ENCODE measurements around the gene TTLL1.
"Not testable (repeated sequence)": the region's sequence is repeated elsewhere in the genome, so short reads cannot be mapped to it uniquely, and the experiment has no call there.

Gene TTLL1

DNA sequence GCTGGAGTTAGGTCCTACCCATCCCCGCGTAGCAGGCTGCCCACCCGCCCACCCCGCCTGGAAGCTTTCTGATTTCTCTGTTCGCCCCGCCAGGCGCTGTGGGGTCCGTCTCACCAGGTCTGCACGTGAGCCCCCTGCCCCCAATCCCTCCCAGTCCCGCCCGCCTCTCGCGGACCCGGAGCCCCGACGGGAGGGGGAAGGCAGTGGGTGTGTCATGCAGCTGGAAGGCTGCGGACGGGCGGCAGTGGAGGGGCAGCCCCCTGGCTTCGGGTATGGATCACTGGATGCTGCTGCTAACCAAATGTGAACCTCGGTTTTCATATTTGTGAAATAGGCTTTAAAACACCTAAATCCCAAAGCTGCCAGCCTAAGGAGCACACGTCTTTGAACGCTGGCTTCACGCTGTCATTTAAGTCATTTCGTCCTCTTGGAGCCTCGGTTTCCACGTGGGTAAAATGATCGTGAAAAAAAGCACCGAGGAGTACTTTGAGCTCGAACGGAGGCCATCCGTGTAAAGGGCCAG, 20.8 kb upstream of the TTLL1 start:
- no peak for DNase-seq

DNA sequence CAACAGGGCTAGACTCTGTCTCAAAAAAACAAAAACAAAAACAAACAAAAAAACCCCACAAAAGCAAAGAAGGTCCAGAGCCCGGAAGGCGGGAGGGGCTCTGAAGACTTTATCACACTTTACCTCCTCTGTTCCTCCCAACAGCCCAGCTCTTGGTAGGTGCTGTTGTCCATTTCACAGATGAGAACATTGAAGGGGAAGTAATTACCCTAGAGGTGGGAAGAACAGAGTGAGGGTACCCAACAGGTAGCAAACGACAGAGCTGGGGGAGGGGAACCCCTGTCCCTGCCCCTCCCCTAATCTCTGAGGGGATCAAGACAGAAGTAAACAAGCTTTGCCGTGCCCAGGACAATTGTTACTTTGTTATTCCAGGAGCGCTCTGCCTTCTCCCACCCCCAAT, 20.3 kb upstream of the TTLL1 start:
- no peak for DNase-seq

DNA sequence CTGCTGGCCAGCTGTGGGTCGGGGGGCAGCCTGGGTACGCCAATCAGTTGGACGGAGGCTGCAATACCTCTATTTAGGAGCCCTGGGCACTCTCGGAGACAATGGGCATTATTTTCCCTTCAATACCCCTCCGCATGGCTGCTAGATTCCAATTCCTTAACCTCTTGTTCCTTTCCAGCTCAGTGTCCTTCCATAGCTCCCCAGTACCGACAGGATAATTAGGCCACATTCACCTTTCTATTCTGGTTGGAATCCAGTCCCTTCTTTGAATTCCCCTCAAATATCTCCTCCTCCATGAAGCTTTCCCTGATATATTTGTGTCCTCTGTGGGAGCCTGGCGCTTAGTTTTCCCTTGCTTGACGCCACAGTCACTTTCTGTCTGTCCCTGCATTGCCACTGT, 17.1 kb upstream of the TTLL1 start:
- no peak for DNase-seq

DNA sequence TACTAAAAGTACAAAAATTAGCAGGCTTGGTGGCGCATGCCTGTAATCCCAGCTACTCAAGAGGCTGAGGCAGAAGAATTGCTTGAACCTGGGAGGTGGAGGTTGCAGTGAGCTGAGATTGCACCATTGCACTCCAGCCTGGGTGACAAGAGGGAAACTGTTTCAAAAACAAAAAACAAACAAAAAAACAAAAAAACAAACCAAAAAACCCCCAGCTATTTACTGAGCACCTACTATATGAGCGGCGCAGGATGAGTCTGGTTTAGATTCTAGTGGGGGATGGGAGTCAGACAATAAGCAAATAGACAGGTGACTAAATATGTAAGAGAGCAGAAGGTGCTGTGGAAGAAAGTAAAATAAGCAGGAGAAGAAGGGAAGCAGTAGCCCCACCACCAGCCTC, 15.8 kb upstream of the TTLL1 start:
- not testable (repeated sequence) for DNase-seq

- not testable (repeated sequence) for DNase-seq
Measured at GRCh38 chr22:43104056-43104625, 14.9 kb upstream of the TTLL1 start.

GRCh38 chr22:43101306-43101705, 12.1 kb upstream of the TTLL1 start:
- DNase-seq = no peak

GRCh38 chr22:43100225-43100624, 11.0 kb upstream of the TTLL1 start:
- DNase-seq = no peak

DNA sequence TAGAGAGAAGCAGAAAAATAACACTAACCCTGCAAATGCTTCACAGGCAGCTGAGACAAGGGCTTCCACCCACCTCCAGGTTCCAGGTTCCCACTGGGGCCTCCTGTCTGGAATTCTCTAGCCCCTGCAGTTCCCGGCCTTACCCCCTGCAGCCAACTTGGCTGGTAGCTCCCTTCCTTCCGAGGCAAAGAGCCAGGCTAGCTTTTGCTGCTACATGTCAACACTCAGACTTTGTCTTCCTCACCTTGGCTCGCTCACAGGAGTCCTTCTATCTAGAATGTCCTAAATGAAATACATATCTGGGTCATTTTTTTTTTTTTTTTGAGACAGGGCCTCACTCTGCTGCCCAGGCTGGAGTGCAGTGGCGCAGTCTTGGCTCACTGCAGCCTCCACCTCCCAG, 9.9 kb upstream of the TTLL1 start:
- no peak for DNase-seq

DNA sequence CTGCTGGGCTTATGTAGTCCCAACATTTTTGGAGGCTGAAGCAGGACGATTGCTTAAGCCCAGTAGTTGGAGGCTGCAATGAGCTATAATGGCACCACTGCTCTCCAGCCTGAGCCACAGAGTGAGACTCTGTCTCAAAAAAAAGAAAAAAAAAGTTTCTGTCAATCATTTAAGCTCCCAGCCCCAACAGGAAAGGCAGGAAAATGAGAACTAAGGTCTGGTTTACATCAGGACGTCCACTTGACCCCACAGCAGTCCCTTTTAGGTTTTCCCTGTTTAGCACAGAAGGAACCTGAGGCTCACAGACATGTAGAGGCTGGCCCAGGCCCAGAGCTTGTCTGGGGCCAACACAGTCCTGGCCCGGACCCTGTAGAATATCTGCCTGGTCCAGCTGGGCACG, 9.2 kb upstream of the TTLL1 start:
- no peak for DNase-seq

DNA sequence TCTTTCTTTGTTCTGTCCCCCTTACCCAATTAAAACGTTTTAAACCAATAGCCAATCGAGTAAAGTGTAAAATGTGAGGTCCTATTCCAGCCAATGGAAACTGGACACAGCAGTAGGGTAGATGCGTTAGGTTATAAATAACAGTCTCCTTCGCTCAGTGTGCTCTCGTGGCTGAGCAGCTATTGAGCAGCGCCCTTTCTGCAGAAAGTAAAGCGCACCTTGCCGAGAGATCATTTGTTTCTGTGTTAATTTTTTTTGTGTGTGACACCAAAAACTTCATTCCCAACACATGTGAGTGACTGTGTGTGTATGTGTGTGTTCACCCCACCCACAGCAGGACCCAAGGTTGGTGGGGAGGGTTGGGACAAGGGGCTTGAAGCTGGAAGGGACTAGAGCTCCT, 7.2 kb upstream of the TTLL1 start:
- no peak for DNase-seq

GRCh38 chr22:43094551-43094950, 5.4 kb upstream of the TTLL1 start:
- no peak for DNase-seq

- DNase-seq = no peak
Measured at GRCh38 chr22:43094085-43094484, 4.9 kb upstream of the TTLL1 start.

GRCh38 chr22:43092085-43092484, 2.9 kb upstream of the TTLL1 start:
- no peak for DNase-seq

DNA sequence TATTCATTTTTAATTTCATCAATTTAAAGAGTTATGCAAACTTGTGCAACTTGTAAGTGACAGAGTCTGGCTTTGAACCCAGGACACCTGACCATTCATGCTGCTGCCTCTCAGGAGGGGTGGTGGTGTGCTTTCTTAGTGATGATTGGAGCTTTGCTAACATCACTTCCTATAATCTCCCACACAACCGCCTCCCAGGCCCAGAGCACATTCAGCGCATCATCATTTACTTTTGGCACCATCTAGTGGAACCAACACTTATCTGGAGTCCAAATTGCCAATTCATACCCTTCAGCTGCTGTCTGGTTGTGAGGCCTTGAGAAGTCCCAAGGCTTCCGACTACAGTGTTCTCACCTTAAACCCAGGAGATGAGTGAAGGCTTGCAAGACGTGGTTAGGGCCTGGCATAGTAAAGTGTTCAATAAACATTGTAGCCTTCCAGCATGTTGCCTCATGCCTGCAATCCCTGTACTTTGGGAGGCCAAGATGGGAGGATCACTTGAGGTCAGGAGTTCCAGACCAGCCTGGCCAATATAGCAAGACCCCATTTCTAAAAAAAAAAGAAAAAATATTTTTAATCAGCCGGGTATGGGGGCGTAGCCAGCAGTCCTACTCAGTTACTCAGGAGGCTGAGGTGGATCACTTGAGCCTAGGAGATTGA, 1.1 kb upstream of the TTLL1 start:
- DNase-seq = no peak

DNA sequence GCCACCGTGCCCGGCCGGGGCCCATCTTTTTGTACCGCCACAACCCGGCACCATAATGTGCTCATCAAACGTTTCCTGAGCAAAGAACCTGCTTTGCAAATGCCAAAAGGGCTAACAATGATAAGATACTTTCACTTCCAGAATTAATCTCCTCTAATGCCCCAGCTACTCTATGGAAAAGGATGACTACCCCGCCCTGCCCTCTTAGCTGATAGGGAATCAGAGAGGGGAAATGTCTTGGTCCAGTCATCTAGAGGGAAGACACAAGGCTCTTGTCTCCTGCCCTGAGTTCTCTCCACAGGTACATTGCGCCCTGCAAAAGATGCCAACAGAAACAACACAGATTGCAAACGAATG, 586 bp downstream of the TTLL1 start:
- DNase-seq = no peak

DNA sequence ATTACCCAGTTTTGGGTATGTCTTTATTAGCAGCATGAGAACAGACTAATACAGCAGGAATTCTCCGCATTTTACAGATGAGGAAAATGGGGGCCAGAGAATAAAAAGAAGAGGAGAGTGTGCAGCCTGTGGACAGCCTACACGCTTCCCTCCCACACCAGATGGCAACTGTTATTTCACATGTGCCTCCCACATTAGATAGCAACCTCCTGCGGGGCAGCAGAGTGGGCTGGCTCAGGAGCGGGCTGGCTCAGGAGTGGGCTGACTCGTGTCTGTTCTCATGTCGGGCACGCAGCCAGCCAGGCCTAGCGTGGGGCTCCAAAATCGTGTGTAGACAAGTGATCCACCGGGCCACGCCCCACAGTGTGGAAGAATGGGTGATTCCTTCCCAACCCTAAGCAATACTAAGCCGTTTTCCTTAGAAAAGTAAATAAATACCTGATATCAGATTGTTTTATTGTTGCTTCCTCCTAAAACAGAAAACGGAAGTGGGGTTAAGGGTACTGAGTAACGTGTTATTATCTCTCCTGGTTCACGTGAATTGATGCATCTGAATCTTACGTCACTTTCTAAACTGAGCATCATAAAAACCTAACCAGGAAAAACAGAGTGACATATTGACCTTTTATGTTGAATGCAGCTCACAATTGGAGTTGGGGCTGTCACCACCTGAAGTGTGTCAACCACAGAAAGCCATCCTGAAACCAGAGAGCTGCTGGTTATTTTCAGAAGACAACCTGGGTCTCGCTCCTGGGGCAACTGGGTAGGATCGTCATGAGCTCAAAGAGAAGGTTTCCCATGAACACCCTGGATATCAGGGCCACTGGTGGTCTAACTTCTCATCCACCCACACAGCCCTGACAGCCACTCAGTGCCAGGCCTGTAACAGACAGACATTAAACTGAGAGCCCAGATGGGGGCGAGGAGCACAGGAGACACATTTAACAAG, 3.3 kb downstream of the TTLL1 start:
- DNase-seq = no peak

GRCh38 chr22:43081968-43082367, 7.2 kb downstream of the TTLL1 start:
- no peak for DNase-seq

DNA sequence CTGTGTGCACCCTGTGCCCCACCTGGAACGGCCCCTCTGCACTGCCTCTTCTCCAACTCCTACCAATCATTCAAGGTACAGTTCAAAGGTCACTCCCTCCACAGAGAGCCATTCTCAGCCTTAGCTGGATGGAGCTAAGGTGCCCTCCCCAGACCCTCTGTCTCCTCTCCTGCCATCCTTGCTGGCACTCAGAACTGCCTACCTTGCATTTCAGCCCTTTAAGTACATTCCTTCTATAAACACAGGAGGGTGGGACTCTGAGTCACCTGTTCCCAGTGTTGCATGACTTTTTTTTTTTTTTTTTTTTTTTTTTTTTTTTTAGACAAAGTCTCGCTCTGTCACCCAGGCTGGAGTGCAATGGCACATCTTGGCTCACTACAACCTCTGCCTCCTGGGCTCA, 8.6 kb downstream of the TTLL1 start:
- DNase-seq = no peak

GRCh38 chr22:43079742-43080141, 9.4 kb downstream of the TTLL1 start:
- no peak for DNase-seq

DNA sequence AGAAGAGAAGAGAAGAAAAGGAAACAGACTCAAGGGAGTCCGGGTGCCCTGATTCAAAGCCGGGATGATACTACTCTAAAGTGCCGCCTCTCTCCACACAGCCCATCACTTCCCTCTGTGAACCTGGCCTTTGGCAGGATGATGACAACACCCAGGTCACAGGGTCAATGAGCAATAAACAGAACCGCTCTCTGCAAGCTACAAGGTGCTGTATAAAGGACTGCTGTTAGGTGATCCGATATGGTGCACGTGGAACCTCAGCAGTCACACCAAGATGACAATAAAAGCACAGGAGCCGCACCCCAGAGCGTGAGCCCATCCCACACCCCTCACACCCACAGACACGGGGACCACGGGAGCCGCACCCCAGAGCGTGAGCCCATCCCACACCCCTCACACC, 10.7 kb downstream of the TTLL1 start:
- DNase-seq = no peak

GRCh38 chr22:43077121-43077877, 11.9 kb downstream of the TTLL1 start:
- DNase-seq = no peak

DNA sequence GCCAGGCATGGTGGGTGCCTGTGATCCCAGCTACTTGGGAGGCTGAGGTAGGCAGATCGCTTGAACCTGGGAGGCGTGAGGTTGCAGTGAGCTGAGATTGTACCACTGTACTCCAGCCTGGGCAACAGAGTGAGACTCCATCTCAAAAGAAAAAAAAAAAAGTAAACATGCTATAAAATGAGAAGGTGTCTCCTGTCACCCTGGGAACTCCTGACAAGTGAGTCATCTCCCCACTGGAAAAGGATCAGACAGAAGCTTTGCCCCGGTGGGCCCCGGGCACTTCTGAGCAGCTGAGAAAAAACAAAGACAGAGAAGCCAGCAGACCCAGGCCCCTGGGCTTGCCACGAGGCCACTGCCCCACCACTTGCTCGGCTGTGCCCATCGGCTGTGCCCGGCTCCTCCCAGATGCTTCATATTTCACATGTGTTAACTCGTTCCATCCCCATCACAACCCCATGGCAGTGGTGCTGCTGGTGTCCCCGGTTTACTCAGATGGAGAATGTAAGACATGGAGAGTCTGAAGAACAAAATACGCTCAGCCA, 22.3 kb downstream of the TTLL1 start:
- DNase-seq = no peak

DNA sequence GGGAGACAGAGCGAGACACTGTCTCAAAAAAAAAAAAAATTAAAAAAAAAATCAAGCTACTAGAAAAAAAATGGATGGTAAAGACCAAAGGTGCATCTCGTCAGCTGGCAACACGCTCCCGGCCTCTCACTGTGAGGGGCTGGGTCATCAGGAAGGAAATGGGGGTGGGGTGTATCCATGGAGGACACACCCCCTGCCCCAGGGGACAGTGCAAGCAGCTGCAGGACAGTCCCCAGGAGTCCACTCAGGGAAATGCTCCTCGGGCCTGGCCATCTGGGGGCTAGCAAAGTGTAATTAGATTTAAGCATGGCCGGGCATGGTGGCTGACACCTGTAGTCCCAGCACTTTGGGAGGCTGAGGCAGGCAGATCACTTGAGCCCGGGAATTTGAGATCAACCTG, 23.1 kb downstream of the TTLL1 start:
- no peak for DNase-seq

Data from NCI-H1417 treated with DMSO at 0.1 percent for 48 hours (cell line).